ENCODE data around the gene PLK3.
"Not testable (repeated sequence)": the region's sequence is repeated elsewhere in the genome, so short reads cannot be mapped to it uniquely, and the experiment has no call there.

The PLK3 gene

DNA sequence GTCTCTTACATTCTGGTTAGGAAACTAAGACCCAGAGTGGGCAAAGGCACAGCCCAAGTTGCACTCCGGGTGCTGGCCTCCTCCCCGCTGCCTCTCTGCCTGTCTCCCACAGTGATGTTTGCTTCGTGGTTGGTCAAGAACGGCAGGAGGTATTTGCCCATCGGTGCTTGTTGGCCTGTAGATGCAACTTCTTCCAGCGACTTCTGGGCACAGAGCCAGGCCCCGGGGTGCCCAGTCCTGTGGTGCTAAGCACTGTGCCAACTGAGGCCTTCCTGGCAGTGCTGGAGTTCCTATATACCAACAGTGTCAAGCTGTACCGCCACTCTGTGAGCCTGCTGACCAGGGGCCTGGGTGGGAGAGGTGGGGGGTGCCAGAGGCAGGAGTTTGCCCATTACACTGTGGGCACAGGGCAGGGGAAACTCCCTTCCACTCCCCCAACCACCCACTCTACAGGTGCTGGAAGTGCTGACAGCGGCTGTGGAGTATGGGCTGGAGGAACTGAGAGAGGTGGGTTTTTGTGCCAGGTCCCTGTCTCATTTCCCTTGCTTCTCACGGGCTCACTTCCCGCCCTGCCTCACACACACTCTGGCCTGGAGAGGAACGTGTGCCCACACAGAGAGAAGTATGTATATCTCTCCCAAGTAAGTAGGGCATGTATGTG, 10.1 kb downstream of the PLK3 start:
- DNase-seq, result no peak

DNA sequence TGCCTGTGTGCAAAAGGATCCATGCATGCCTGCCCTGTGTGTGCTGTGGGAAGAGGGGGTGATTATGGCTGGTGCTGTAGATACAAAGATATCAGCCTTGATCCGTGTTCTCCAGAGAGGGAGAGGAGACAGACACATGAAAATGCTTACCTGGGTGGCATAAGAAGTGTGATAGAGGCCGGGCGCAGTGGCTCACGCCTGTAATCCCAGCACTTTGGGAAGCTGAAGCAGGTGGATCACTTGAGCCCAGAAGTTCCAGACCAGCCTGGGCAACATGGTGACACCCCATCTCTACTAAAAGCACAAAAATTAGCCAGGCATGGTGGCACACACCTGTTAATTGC, 10.6 kb downstream of the PLK3 start:
- DNase-seq, result not testable (repeated sequence)

DNA sequence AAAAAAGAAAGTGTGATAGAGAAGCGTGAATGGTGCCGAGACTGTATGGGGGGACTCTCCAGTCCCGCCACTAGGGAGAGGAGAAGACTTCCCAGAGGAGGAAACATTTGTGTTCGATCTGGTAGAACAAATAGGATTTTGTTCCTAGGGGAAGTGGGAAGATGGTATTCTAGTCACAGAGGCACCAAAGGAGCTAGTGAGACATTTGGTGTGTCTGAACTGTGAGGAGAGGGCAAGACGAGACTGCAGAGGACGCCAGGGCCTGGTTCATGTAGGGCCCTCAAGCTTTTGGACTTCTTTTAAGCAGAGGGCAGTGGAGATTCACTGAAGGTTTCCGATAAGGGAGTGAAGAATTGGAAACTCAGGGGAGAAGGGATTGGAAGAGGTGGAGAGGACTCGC, 11.1 kb downstream of the PLK3 start:
- DNase-seq, result no peak

DNA sequence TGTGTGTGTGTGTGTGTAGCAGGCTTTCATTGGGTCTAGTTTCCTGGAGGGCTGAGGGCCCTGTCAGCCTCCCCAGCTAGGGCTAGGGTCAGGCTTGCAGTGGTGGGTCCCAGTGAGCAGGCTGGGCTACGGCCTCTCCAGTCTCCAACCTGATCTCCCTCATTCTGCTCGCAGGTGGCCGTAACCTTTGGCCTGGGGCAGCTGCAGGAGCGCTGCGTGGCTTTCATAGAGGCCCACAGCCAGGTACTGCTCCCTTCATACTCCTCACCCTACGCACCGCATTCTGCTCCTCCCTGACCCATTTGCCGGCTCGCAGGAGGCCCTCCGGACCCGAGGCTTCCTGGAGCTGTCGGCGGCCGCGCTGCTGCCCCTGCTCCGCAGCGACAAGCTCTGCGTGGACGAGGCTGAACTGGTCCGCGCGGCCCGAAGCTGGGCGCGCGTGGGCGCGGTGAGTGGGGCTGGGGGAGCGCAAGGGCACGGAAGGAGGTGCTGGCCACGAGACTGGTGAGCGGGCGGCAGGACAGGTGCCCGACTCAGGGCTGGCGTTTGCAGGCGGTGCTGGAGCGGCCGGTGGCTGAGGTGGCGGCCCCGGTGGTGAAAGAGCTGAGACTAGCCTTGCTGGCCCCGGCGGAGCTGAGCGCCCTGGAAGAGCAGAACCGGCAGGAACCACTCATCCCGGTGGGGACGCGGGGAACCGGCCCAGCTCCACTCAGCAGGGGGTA, 12.8 kb downstream of the PLK3 start:
- no peak for DNase-seq

DNA sequence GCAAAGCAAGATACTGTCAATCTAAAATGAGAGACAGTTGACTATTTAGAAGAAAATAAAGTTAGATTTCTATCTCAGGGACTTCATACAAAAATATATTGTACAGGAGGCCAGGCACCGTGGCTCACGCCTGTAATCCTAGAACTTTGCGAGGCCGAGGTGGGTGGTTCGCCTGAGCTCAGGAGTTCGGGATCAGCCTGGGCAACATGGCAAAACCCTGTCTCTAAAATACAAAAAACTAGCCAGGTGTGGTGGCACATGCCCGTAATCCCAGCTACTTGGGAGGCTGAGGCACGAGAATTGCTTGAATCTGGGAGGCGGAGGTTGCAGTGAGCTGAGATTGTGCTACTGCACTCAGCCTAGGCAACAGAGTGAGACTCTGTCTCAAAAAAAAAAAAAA, 15.7 kb downstream of the PLK3 start:
- DNase-seq, result not testable (repeated sequence)

DNA sequence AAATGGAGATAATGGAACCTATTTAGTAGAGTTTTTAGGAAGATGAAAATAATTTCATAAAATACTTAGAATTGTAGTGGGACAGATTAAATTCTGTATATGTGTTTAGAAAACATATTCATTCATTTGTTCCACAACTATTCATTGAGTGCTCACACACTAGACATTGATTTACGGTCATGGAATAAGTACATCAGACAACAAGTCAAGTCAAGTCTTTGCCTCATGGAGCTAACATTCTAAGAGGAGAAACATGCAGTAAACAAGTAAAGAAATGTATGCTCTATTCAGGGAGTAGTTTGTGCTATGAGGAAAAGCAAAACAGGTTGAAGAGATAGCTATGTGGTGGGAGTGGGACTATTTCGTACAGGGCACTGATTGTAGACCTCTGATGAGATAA, 17.1 kb downstream of the PLK3 start:
- no peak for DNase-seq

DNA sequence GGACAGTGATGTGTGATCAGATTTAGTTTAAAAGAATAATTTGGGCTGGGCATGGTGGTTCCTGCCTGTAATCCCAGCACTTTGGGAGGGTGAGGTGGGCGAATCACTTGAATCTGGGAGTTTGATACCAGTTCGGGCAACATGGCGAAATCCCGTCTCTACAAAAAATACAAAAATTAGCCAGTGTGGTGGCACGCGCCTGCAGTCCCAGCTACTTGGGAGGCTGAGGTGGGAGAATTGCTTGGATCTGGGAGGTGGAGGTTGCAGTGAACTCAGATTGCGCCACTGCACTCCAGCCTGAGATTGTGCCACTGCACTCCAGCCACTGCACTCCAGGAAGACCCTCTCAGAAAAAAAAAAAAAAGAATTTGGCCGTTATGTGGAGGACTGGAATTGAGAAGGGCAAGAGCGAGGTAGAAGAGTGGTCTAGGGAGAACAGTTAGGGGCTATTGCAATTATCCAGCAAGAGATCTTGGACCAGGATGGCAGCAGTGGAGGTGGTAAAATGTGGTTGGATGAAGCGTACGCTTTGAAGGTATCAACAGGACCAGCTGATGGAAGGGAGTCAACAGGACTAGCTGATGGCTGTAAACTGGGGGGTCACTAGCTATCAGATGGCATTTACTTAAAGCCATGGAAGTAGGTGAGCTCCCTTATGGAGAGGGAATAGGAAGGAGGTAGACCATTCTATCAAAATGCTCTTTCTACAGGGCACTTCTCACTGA, 17.8 kb downstream of the PLK3 start:
- no peak for DNase-seq

DNA sequence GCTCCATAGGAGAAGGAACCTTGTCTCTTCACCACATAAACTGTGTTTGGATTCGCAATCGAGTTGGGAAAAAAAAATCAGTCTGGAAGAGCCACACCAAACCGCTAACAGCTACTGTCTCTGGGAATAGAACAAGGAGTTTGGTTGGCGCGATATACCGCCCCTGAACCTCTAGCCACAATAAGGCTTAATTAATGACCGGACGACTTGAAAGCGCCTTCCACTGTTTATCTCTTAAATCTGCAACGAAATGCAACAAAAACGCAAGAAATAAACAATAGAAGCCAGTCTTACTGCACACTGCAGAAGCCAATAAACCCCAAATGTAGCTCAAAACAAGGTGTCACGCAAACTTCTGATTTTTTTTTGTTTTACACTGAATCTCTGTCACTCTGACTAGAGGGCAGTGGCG, 19.0 kb downstream of the PLK3 start:
- no peak for DNase-seq

DNA sequence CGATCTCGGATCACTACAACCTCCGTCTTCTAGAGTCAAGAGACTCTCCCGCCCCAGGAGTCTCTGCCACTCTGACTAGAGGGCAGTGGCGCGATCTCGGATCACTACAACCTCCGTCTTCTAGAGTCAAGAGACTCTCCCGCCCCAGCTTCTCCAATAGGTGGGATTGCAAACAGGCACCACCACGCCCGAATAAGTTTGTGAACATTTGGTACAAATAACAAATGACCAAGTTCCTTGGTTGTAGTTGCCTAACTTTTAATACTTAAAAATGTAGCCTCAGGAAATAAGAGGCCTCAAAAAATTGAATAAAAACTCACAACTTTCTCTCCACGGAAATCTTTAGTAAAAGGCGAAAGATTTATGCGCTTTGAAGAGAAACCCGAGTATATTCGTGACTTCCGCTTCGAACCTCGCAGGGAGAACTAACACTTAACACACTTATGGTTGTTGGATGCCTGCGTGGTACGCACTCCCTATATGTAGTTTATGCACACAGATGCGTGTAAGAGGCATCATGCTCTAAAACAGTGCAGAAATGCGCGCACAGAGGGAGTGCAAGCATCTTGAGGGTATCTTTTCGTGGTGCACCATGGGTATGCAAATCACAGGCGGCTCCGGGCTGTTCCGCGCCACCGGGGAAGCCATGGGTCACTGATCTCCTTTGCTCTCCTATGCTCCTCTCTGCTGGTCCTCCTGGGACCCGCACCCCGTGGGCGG, 19.6 kb downstream of the PLK3 start:
- no peak for DNase-seq

DNA sequence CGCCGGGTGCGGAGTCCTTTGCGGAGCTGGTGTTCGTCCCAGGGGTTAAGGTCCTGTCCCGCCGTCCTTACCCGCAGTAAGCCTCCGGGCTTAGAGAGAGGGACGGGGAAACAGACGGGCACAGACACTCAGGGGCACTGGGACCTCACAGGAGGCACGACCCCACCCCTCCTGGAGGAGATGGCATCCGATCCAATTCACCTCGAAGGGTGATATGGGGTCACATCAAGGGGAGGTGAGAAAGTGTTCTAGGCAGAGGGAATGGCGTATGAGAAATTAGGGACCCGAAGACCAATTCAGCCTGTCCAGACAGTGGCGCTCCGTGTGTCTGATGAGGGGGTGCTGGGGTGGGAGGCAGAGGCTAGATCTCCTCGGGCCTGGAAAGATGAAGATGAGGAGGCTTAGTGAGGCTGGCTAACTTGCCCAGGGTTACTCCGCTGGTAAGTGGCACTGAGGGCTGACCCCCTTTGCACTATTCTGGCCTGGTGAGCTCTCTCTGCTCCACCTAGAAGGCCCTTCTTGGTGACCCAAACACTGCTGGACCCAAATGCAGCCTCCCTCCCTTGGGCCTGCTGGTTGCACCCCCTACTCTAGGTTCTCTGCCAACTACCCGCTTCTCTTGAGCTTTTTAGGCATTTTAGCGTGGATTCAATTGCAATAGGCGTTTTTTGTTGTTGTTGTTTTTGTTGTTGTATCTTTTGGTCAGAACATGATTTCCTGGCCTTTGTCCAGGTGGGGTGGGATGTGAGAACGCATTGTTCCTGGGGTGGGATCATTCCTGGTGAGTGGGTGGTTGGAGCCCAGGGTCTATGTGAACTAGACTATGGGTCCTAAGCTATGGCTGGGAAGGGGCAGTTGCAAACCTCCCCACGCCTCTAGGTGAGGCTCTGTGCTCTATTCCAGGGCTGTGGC, 20.4 kb downstream of the PLK3 start:
- no peak for DNase-seq

DNA sequence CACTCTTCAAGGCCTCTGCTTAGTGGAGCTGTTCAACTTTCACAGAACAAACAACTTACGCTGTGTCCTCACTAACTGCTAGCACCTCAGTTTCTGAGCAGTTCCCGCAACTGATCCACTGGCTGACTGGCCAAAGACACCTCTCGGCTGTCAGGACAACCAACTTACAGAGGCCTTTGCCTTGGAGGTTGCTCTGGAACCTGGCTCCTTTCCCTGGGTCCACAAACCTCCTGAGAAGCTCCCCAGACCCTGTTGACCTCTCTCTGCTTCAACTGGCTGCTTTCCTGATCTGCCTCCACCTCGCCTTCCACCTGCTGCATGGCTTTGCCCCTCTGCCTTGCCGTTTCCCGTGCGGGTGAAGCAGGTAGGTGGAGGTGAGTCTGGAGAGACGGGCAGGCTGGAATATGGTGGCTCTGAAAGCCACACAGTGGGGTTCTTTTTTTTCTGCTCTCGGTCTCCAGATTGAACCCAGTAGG, 21.1 kb downstream of the PLK3 start:
- no peak for DNase-seq

DNA sequence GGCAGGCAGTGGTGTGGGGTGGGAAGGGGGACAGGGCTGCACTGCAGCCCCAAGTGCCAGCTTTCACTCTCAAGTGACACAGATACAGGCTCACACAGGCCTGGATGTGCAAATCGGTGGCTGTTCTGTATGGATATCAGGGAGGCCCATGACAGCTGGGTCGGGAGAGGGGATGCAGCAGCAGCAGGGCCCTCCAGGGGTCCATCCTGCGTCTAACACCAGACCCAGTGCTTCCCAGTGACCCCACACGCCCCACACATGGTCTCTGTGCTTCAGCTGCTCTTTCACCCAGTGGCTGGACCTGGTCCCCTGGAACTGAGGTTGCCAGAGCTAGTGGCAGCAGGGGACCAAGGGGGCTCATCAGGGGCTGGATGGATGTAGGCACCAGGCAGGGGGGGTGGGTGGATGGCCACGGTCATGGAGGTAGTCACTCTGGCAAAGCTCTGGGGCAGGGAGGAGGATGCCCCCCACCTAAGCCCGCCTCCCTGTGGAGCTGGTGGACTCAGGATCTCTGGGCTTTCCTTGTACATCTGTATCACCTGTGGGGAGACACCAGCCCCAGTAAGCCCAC, 22.0 kb downstream of the PLK3 start:
- no peak for DNase-seq

DNA sequence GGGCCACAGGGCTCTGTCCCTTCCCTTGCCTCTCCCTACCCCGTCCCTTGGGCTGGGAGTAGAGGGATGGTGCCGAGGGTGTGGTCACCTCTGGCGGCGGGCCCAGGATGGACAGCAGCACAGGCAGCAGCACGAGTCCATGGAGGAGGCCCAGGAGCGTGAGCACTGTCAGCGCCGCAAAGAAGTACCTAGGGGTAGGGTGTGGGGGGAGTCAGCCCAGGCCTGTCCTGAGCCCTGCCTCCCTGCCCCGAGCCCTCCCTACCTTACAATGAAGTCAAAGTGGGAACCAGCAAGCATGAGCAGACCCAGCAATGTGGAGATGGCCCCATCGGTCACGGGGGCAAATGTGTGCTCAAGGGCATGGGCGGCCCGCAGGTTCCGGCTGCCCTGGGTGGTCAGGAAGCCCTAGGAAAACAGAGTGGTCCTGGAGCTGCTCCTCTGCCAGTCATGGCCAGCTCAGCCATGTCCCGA, 22.8 kb downstream of the PLK3 start:
- DNase-seq, result no peak

DNA sequence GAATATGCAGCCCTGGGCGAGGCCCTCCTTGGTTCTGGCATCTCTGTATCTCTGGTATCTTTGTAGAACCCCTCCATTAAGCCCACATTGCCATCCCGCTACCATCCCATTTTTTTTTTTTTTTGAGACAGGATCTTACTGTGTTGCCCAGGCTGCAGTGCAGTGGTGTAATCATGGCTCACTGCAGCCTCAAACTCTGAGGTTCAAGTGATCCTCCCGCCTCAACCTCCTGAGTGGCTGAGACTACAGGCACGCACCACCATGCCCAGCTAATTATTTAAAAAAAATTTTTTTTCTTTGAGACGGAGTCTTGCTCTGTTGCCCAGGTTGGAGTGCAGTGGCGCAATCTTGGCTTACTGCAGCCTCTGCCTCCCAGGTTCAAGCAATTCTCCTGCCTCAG, 24.2 kb downstream of the PLK3 start:
- DNase-seq, result not testable (repeated sequence)

DNA sequence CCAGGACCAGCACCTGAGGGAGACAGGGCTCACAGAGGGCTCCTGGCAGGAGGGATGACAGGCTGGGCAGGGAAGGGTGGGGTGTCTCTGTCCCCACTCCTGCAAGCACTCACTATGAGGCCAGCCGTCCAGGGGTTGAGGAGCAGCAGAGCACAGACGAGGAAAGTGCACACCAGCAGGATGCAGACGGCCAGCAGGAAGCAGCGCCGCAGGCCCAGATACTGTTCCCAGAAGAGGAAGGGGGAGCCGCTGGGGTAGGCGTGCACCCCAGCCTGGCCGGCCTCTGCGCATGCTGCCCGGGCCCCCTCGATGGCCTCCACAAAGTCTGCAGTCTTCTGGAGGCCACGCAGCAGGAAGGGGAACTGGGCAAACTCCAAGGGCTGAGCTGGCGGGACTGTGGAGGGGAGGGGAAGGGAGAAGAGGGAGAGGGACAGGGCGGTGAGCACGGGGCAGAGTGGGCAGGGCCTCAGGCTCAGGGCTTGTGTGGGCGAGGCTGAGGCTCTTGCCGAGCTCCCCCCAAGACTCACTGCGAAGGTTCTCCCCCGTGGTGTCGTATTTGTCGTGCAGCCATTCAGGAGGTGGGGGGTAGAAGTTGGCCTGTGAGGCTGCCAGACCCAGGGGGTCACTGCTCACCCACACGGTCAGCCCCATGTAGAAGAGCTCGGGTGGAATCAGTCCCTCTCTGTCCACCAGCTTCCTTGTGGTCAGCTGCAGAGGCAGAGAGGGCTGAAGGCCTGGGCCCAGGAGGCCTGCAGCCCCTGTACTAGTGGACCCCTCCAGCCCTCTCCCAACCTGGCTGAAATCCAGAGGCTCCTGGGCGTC, 26.4 kb downstream of the PLK3 start:
- DNase-seq, result no peak

DNA sequence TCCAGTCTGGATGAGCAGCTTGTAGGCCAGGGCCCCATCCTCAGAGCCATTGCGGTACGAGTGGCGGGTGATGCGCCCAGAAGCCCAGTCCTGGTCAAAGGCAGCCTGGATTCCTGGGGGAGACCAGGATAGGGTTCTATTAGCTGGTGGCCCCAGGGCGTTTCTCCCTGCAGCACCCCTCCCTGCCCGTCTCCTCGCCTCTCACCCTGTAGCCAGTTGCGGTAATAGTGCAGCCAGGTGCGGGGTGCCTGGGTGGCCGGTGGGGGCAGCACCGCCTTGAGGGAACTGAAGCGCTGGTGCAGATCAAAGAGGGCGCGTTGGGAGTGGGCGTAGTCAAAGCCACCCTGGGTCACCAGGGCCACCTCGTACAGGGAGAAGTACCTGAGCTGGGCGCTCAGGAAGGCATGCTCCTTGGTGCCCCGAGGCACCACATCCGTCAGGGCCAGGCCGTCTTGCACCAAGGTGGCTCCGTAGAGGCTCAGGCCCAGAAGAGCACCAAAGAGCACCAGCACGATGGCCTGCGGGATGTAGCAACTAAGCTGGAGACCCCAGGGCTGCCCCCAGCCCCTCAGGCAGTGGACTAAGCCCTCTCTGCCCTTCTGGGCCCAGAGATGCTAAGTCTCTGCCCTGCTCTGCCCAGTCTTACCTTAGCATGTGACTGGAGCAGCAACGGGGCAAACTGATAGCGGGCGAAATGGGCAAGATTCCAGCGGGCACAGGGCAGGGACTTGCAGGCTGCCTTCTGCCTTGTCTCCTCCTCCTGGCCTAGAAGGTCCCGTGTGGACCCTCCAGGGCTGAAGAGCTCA, 27.2 kb downstream of the PLK3 start:
- no peak for DNase-seq

DNA sequence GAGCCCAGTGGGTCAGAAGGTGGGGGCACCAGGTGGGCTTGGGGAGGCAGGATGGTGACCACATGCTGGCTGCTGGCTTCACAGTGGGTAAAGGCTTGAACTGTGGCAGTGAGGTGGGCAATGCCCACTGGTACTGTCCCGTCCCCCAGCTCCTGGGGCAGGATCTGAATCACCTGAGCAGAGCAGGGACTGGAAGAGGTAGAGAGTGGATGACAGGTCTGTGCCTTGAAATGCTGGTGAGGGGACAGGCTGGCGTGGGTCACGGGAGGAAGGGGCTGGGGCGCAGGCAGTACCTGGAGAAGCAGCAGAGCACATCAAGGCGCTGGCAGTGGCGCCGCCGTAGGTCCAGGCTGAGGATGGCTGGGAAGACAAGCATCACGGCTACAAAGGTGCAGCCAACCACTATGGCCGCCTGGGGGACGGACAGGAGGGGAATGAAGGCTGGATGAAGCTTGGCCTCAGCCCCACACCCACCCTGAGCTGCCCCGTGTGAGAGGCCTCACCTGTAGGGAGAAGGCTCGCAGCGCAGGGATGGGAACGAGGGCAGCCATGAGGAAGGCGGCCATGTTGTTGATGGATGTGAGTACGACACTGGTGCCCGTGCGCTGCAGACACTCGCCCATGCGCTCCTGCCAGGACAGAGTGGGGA, 27.9 kb downstream of the PLK3 start:
- no peak for DNase-seq

DNA sequence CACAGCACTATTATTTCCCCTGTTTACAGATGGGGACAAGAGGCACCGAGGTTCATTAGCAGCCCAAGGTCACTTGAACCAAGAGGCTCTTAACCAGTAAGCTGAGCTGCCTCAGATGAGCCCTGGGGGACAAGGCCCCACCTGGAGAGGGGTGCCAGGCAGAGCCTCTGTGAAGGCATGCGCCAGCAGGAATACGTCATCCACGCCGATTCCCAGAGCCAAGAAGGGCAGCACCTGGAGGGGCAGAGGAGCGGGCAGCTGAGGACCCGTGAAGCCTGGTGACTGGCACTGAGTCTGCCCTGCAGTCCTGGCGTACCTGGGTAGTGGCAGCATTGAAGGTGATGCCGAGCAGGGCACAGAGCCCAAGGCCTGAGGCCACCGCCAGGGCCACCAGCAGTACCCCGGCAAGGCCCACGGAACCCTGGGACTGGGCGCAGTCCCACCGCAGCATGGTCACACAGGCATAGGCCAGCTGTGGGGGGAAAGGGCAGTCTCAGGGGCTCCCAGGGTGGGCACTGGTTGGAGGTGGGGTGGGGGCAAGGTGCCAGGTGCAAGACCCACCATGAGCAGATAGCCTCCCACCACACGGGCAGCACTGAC, 28.8 kb downstream of the PLK3 start:
- DNase-seq, result no peak

Measured in NCI-H1436 treated with DMSO at 0.1 percent for 48 hours (cell line).